NCI-H2227 treated with DMSO at 0.1 percent for 48 hours (cell line): Measurements from ENCODE around the gene CKLF.

Source experiments
- DNase-seq: peaks from one replicate; lab custom pipeline; 2025; lab: John Stamatoyannopoulos, UW

The CKLF gene

GRCh38 chr16:66517586-66518263, 34.7 kb upstream of the CKLF start:
- DNase-seq, result no peak

- DNase-seq, result no peak
Measured at GRCh38 chr16:66519482-66520373, 32.6 kb upstream of the CKLF start.

- no peak for DNase-seq
Measured at GRCh38 chr16:66520406-66521170, 31.8 kb upstream of the CKLF start.

- no peak for DNase-seq
Measured at GRCh38 chr16:66521252-66521713, 31.1 kb upstream of the CKLF start.

- DNase-seq, result no peak
Measured at GRCh38 chr16:66521951-66522771, 30.2 kb upstream of the CKLF start.

GRCh38 chr16:66522816-66523590, 29.4 kb upstream of the CKLF start:
- DNase-seq, result no peak

GRCh38 chr16:66523861-66524354, 28.5 kb upstream of the CKLF start:
- DNase-seq, result no peak

- no peak for DNase-seq
Measured at GRCh38 chr16:66524601-66525164, 27.7 kb upstream of the CKLF start.

GRCh38 chr16:66525396-66526180, 26.8 kb upstream of the CKLF start:
- no peak for DNase-seq

- DNase-seq, result no peak
Measured at GRCh38 chr16:66528294-66528693, 24.1 kb upstream of the CKLF start.

GRCh38 chr16:66529475-66529874, 22.9 kb upstream of the CKLF start:
- no peak for DNase-seq

GRCh38 chr16:66534376-66534799, 18.0 kb upstream of the CKLF start:
- no peak for DNase-seq

GRCh38 chr16:66536525-66536924, 15.9 kb upstream of the CKLF start:
- DNase-seq, result no peak

GRCh38 chr16:66537236-66537635, 15.1 kb upstream of the CKLF start:
- DNase-seq, result no peak

- no peak for DNase-seq
Measured at GRCh38 chr16:66538910-66539309, 13.5 kb upstream of the CKLF start.

GRCh38 chr16:66539623-66540469, 12.5 kb upstream of the CKLF start:
- DNase-seq, result no peak

- DNase-seq, result no peak
Measured at GRCh38 chr16:66541388-66542355, 10.7 kb upstream of the CKLF start.
